HG02973 (cell line): ENCODE data around the gene CNTN6.
"Not testable (repeated sequence)": the region's sequence is repeated elsewhere in the genome, so short reads cannot be mapped to it uniquely, and the experiment has no call there.

ENCODE experiments used
- ATAC-seq: cut with Tn5 transposase; IDR thresholded peaks from one replicate; pipeline ENCODE4 v1.9.1; 2021; ENCODE audit warnings: moderate library complexity; ENCODE audit not compliant: unreplicated experiment

Gene CNTN6

DNA sequence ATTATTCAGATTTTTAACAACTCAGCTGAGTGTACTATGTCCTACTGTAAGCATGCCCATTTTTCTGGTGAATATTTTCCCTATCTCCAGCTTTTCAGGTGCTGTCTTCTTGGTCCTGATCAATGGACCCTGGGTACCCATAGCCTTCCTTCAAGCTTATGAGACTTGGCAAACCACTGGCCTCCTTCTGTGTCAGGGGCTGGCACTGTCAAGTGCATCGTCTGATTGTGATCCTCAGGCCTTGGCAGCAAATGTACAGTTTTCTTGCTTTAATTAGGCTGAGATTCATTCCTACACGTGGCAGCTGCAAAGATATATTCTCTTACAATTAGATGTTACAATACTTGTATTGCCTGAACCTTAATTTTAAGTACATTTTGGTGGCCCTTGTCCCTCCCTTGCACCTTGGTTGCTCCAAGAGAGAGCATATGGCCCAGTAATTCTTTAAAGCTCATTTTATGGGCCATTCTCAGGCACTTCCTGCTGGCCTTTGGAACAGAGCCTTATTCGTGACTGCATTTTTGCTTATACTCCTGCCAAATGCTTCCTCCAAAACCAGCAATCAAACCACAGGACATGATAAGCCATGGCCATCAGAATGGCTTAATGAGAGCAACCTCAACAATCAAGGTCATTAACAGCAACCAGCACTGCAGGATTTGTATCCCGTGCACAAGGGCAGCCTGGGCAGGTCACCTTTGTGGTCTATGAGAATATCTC is 179.9 kb downstream of the CNTN6 start:
- ATAC-seq, result no peak

DNA sequence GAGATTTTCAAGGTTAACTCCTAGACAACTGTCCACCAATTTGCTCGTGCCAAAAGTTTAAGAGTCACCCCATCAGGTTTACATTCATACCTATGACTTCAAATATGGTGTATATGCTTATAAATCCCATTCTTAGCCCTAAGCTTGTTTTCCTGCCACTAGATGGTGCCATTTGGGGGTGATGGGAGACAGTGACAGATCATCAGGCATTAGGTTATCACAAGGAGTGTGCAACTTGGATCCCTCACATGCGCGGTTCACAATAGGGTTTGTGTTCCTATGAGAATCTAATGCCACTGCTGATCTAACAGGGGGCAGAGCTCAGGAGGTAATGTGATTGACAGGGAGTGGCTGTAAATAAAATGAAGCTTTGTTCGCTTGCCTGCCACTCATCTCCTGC is 182.7 kb downstream of the CNTN6 start:
- no peak for ATAC-seq

DNA sequence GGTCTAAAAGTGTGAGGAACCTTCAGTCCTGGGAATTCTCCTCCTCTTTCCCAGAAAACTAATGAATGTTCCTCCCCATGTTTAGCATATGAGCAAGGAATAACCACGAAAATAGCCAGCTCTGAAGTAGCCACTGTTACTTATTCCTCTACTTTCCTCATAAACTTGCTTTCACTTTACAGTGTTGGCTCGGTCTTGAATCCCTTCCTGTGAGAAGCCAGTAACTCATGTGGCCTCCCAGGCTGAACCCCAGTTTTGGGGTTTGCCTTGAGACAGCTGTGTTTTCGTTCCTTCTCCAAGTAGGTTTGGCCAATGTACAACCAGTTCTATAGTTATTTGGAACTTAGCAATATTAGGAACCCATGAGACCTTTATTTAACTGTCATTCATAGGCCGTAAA is 195.0 kb downstream of the CNTN6 start:
- no peak for ATAC-seq

DNA sequence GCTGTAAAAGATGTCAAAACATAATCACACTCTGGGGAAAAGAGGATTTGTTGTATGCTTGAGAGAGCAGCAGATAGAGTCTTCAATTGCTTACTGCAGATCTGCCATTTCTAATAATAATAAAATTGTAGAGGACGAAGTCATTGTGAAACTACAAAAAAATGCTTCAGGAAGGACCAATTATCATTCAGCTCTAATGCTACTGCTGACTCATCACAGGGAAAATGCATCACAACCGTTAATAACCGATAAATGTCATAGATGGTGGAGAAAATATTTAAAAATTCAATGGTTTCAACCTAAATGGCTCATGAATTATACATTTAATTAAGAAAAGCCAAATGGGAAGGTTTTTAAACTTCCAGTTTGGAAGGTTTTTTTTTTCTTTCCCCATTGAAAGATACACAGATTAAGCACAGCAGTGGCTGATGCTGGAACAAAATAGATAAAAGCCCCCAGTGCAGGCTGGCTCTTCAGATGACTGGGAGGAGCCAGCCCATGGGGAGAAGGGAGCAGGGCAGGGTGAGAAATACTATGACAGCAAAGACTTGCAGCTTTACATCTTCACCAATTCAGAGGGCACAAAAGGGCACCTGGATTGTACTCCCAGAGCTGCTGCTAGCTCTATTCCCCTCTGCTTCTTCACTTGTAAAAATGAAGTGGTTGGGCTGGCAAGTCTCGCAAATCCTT is 196.1 kb downstream of the CNTN6 start:
- no peak for ATAC-seq

DNA sequence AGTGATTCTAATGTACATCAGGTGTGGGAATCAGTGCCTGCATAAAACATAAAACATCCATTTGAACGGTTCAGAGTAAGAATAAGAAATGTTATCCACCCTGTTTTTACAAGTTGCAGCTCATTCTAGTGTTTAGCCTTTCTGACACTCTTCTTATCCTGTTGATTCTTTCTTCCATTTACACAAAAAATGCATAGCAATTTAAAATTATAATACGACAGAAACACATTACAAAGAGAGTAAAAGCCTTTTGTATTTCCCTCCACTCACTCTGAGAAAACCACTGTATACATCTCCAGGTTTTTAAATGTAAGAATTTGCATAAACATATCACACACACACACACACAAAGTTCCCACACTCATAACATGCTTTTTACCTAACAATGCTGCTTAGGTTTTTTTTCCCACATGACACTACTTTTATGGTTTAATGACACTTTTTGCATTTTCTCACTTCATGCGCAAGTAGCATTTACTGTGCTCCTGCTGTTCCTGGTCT is 199.8 kb downstream of the CNTN6 start:
- ATAC-seq, result no peak

DNA sequence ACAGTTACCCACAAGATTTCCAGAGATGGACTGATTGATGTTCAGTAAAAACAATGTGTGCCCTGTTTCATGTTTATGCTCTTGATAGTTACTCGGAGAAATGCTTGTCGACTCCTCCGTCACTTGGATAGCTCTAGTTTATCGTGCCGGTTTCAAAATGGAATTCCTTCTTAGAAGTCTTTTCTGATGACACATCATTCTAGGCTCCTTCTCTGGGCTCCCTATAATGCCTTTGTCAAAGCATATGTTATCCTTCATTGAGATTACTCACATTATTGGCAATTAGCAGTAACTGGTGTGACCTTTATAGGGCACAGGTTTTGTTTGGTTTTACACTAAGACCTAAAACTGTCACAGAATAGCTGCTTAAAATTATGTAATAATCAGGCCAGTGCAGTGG is 201.8 kb downstream of the CNTN6 start:
- ATAC-seq, result no peak

DNA sequence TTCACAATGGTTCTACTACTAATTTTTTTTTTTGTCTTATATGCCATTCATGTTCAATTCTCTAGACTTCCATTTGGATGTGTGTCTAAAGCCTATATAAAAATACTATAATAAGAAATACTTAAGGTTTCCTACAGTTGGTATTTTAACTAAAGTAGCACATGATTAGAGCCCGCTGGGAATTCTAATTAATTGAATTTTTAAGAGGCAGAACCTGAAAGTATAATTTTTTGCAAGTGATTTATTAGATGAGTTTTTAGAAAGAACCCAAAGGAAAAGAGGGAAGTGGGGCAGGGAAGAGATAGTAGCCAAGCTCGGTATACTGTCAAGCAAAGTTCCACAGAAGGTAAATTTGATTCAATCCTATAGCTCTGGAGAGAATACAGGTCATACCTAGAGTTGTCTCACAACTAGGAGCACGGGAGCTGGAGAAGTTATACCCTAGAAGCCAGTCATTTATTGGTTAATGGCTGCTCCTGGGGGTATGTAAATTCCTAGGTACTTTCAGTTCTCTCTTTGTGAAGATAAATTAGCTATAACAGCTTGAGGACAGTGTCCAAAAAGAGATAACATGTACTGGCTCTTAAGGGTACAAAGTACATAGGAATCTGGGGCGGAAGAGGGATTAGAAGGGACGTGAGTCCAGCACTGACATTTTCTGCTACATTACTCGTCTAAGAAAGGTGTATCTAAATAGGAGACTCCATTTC is 225.6 kb downstream of the CNTN6 start:
- ATAC-seq, result no peak

DNA sequence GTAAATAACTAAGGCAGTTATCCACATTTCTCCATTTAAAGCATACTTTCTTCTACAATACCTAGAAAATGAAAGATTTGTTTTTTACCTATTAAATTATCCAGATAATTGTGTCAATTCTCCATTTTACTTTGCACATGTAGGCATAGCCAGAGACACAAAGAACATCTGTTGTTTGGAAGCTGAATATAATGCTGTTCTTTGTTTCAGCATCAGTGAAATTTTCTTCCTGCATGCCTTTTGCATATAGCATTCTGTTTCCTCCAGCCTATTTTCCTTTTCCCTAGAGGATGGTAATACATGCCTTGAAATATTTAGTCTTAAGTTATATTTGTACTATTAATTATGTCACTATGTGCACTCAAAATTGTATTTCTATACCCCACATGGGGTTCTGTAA is 233.7 kb downstream of the CNTN6 start:
- ATAC-seq, result no peak

DNA sequence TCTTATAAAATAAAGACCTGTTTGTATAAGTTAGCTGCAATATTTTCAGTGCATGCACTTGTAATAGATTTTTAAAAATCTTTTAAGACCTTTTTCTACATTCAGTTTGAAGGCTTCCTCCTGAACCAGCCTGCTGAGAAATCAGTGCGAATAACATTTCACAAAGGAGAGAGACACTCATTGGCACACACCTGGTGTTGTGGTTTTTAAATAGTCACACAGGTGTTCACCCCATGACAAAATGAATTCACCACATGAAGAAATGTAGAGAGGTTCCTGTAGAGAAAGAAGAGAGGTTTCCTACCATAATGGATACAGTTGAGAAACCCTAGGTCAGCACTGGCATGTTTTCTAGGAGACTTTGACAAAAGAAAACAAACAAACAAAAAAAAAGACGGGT is 237.3 kb downstream of the CNTN6 start:
- no peak for ATAC-seq

DNA sequence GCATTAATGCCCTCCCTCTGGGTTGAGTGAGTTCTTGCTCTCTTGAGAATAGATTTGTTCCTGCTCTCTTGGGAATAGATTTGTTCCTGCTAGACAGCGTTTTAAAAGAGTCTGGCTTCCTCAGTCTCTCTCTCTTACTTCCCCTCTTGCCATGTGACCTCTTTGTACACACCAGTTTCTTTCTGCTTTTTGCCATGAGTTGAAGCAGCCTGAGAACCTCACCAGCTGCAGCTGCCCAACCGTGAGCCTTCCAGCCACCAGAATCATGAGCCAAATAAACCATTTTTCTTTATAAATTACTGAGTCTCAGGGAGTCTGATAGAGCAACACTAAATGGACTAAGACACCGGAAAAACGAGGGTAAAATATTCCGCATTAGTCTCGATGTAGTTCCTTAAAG is 253.6 kb downstream of the CNTN6 start:
- ATAC-seq, result no peak

DNA sequence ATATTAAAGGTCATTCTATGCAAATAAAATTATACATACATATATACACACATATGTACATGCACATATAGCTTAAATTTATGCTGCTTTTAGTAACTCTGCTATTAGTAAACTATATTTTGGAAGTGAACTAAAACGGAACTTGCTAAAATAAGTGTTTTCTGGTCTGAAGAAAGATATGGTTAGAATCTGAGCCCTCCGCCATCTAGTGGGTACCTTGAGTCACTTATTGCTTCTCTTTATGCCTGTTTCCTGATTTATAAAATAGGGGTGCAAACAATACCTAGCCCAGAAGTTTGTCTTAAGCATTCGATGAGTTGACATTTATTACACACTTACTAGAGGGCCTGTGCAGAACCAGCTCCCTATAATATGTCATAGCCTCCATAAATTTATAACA is 255.7 kb downstream of the CNTN6 start:
- ATAC-seq, result no peak

DNA sequence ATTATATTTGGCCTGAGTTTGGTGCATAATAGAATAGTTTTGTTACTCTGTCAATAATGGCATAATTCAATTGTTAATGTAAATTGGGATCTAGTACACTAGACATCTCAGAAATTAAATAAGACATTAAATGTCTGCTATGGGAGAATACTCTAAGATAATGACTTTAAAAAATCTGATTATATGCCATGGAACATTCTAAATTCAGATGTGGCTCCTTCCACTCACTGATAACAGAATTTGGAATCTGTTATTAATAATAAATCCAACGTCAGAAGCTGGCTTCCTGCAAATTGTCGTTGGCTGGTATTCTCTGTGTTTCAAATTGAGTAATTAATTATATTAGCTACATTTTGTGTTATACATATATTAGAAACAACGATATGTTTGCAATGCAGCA is 258.1 kb downstream of the CNTN6 start:
- ATAC-seq, result no peak

DNA sequence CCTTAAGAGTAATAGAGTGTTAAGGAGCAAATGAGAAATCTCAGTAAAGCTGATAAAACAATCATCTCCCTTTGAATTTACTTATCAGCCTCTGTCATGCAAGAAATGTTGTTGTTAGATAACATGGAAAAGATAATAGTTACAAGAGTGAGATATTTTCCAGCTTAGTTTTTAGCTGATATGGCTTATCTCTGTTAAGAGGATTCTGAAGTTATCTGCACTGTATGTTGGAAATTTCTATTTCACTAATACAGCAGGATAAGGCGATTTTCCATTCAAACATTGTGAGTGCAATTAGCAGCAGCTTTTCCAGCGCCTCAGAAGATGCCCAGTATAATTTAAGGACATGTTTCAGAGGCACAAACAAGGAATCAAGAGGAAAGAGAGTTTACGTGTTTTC is 262.9 kb downstream of the CNTN6 start:
- ATAC-seq, result no peak

DNA sequence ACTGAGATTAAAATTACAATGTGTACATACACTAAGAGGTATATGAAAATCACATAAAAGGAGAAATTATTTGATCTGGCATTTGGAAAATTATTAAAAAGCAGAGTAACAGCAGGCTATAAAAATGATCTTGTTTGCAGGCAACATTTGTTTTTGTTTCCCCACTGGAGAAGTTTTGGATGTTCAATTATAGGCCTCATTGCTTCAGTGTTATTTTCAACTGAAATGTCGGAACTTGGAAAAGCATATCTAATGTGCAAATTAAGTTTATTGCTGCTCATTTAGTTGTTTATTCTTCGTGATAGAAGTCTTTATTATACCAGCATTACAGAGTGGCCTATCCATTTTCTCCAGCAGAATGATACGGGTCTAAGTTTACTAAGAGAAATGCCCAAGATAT is 263.3 kb downstream of the CNTN6 start:
- no peak for ATAC-seq

DNA sequence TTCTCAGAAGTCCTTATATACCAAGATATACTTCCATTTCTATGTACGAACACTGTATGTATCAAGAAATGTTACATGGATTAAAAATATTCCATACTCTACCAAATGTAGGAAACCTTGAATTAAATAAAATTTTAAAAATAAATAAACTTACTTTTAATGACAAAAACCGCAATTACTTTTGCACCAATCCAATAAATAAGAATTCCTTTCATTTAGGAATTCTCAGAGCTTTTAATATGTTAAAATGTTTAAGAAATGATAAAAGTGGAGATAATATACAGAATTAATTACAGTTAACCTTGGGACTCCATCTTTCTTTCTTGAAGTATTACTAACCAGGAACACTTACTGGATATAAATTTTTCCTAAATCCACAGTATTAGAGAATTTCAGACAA is 272.7 kb downstream of the CNTN6 start:
- ATAC-seq, result no peak

DNA sequence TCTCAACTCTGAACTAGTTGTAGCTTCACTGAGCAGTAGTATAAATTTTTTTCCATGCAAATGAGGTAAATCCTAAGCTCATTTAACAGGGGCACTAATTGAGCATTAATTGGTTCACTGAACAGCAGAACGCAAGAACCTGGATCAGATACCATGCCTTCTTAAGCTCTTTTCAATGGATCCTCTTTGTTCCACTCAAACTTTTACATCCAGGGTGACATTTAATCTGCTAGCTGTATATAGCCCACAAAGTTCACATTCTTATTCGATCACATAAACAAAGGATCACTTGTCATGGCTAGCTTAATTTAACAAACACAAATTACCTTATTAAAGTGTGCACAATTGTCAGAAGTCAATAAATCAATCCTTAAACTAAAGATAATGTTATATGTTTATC is 281.6 kb downstream of the CNTN6 start:
- ATAC-seq, result no peak

DNA sequence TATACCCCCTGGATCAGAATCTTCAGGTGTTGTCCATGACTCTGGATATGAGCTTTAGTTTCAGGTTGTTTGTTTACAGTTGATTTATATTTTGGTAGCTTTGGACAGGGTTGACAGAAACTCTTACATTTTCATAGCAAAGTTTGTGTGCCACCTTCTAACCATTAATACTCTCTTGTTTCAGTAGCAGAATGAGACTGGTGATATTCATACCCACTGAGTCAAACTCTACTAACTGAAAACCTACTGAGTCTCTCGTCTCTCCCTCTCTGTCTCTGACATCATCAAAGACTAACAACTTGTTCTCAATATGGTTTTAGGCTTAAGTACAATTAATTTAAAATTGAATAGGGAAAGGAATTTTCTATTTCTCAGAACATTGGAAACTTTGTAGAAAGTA is 282.3 kb downstream of the CNTN6 start:
- ATAC-seq, result no peak

DNA sequence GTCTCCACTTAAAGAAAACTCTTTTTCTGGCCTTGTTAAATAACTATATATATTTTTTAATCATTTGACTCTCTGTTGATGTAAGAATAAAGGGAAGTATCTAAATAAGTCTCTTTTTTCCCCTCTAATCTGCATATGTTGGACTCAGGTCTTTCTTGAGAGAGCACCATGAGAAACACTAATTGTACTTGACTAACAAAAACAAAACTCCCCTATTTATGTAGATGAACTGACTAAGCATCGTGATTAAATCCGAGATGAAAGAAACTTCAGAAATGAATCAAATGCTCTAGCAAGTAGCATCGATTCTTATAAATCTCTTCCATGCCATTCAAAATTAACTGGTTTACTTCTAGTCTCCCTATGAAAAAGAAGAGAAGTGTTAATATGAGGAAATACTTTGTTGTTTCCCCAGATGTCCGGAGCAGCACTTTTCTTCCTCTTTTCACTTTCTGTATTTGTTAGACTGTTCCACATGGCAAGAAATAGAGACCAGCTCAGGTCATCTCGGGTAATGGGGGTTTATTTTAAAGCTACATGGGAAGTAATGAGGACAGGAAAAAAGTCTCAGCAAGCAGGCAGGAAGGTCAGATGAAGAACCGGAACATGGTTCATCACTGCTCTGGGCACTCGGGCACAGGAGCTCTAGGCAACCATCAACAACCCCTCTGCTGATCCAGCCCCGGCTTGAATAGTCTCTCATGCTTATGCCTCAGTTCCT is 288.3 kb downstream of the CNTN6 start:
- peak; percentile 87 for ATAC-seq

DNA sequence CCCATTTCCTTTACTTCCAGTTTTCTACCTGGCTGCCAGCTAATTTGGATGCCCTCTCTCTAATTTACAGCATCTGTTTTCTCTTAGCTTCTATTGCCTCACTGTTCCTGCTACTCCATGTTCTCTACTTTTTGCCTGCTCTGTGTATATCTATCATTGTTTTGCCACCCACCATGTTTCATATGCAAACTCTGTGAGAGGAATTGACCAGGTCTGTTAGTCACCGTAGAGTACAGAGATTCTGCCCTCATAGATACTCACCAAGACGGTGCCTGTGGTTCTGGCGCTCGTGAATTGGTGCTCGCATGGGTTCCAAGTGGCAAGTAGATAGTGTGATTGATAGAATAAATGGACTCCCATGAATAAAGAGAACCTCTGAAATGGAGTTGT is 288.8 kb downstream of the CNTN6 start:
- peak; percentile 33 for ATAC-seq

DNA sequence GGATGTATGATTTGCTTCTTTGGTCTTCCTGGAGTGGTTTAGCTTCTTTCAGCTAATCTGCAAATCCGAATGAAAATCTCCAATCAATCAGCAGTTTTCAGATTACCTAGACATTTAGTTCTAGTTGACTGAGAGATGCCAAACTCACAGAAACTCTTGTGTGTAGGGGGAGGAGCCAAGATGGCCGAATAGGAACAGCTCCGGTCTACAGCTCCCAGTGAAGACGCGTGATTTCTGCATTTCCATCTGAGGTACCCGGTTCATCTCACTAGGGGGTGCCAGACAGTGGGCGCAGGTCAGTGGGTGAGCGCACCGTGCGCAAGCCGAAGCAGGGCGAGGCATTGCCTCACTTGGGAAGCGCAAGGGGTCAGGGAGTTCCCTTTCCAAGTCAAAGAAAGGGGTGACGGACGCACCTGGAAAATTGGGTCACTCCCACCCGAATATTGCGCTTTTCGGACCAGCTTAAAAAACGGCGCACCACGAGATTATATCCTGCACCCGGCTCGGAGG is 294.6 kb downstream of the CNTN6 start:
- ATAC-seq, result not testable (repeated sequence)

DNA sequence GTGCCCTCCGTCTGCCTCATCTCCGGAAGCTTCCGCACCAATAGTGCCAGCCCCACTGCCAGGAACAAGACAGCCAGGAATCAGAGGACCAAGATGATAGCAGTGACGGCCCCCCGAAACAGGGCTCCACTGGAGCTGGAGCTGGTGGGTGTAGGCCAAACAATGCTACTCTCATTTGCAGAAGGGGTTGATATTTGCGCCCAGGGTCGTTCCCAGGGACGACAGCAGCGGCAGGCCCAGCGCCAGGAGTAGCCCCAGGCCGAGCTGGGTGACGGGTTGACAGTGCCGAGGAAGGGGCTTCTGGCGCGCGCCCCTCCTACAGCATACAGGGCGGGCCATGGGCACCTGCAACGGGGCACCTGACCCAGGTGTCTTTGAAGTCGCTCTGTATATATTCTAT is 301.4 kb downstream of the CNTN6 start:
- no peak for ATAC-seq
